ENCODE results near the gene ST3GAL3. TPM values are rescaled to one million over a fixed set of nuclear protein-coding genes. Genes with fewer than 3 reads are reported as not detected.

The ST3GAL3 gene
- total RNA-seq, 1 donor from 2014 or later, result 13.6 TPM

- H2AFZ ChIP-seq (replicated peaks), result no peak overlapping the region
- H3K9ac ChIP-seq, result no peak overlapping the region
- no peaks in the 10 kb centered on the region for H3K27me3 ChIP-seq
- H3K36me3 Mint-ChIP-seq, result peaks cover 7% of the 10 kb centered on the region
- no peak overlapping the region for H3K4me3 Mint-ChIP-seq
- H3K4me3 ChIP-seq, result no peak overlapping the region
- no peaks in the 10 kb centered on the region for H3K9me3 Mint-ChIP-seq
- peaks cover 2% of the 10 kb centered on the region for H3K27me3 Mint-ChIP-seq (ENCODE audit: insufficient read depth, low read depth)
- H3K4me1 Mint-ChIP-seq, result peaks cover 10% of the 10 kb centered on the region
- H3K27ac Mint-ChIP-seq, result no peak overlapping the region
- no peak overlapping the region for H3K4me2 ChIP-seq
- no peaks in the 10 kb centered on the region for H3K4me1 ChIP-seq
- H3K79me2 ChIP-seq (ENCODE audit: low read depth), result no peaks in the 10 kb centered on the region
- no peaks in the 10 kb centered on the region for H3K9me3 ChIP-seq (ENCODE audit: low read depth)
- no peak for TF ChIP-seq EZH2phosphoT487 (IDR thresholded peaks at IDR 0.05)
- TF ChIP-seq, protein P1, sequence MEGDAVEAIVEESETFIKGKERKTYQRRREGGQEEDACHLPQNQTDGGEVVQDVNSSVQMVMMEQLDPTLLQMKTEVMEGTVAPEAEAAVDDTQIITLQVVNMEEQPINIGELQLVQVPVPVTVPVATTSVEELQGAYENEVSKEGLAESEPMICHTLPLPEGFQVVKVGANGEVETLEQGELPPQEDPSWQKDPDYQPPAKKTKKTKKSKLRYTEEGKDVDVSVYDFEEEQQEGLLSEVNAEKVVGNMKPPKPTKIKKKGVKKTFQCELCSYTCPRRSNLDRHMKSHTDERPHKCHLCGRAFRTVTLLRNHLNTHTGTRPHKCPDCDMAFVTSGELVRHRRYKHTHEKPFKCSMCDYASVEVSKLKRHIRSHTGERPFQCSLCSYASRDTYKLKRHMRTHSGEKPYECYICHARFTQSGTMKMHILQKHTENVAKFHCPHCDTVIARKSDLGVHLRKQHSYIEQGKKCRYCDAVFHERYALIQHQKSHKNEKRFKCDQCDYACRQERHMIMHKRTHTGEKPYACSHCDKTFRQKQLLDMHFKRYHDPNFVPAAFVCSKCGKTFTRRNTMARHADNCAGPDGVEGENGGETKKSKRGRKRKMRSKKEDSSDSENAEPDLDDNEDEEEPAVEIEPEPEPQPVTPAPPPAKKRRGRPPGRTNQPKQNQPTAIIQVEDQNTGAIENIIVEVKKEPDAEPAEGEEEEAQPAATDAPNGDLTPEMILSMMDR (IDR thresholded peaks at IDR 0.05), result no peak
- TF ChIP-seq EZH2 (IDR thresholded peaks at IDR 0.05), result no peak
- H3K27ac ChIP-seq, result no peak overlapping the region
- H3F3A ChIP-seq (ENCODE audit: low read depth), result no peaks in the 10 kb centered on the region
- peaks cover 10% of the 10 kb centered on the region for H4K20me1 ChIP-seq (ENCODE audit: low read depth)
- no peak for DNase-seq (ENCODE audit: low spot score)
- no peaks in the 10 kb centered on the region for H3K36me3 ChIP-seq
These were observed 144.4 kb downstream of the ST3GAL3 start for GRCh38 chr1:43851561-43852338.

DNA sequence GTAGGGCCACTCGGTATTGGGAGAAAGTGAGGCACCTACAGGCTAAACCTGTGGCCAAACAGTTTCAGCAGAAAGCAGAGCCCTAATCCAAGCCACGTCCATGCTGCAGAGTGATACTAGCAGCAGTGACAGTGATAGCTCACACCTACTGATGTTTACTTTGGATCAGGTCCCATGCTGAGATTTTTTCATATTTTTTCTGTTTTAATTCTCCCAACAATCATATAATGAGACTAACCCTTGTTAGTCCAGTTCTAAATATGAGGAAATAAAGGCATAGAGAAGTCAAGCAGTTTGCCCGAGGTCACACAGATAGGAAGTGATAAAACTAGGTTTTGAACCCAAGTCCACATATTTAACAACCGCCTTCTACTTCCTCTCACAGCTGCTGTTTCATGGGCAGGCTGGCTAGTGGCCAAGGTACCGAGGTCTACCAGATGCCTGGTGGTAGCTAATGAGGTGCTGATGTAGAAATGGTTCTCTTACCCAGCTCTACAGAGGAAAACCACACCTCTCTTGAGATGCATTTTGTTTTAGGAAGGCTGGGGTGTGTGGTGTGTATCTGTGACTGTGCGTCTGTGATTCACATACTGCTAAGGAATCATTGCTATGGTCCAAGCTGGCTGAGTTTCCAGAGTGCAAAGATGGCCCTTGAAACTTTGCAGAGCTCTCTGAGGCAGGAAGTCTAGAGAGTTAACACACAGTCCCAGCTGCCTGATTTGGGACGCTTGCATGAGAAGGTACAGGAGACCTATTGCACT lies 146.0 kb downstream of the ST3GAL3 start:
- H3K4me1 Mint-ChIP-seq, result peaks cover 15% of the 10 kb centered on the region
- DNase-seq (ENCODE audit: low spot score), result no peak
- H3K4me3 ChIP-seq, result no peak overlapping the region
- H3K36me3 Mint-ChIP-seq, result peaks cover 11% of the 10 kb centered on the region
- peaks cover 15% of the 10 kb centered on the region for H4K20me1 ChIP-seq (ENCODE audit: low read depth)
- H3K4me3 Mint-ChIP-seq, result no peak overlapping the region
- no peaks in the 10 kb centered on the region for H3K9me3 Mint-ChIP-seq
- no peak for TF ChIP-seq EZH2phosphoT487 (IDR thresholded peaks at IDR 0.05)
- TF ChIP-seq EZH2 (IDR thresholded peaks at IDR 0.05), result no peak
- TF ChIP-seq, protein P1 (IDR thresholded peaks at IDR 0.05), result no peak
- no peak overlapping the region for H3K27ac ChIP-seq
- H3K9ac ChIP-seq, result no peak overlapping the region
- H2AFZ ChIP-seq (replicated peaks), result no peak overlapping the region
- H3K27me3 Mint-ChIP-seq (ENCODE audit: insufficient read depth, low read depth), result peaks cover 2% of the 10 kb centered on the region
- no peaks in the 10 kb centered on the region for H3K36me3 ChIP-seq
- H3K79me2 ChIP-seq (ENCODE audit: low read depth), result no peaks in the 10 kb centered on the region
- peaks cover 7% of the 10 kb centered on the region for H3F3A ChIP-seq (ENCODE audit: low read depth)
- peaks cover 5% of the 10 kb centered on the region for H3K4me1 ChIP-seq
- H3K27ac Mint-ChIP-seq, result no peak overlapping the region
- H3K4me2 ChIP-seq, result no peak overlapping the region
- H3K9me3 ChIP-seq (ENCODE audit: low read depth), result no peaks in the 10 kb centered on the region
- no peaks in the 10 kb centered on the region for H3K27me3 ChIP-seq

DNA sequence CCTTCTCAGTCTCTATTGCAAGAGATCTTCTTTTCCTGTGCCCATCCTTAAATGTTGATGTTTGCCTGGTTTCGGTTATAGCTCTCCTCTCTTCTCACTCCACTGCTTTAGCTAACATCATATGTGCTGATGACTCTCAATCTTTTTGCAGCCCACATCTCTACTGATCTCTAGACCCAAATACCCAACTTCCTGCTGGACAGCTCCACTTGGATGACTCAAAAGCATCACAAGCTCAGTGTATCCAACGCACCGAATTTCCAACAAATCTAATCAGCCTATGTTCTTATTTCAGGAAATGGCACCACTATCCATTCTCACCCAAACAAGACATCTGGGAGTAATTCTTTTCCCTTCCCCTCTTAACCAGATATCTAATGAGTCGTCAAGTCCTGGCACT lies 147.1 kb downstream of the ST3GAL3 start:
- Histone ChIP-seq H3K9me3 (ENCODE audit: low read depth) (no peaks in the 10 kb centered on the region), H3K36me3 (no peaks in the 10 kb centered on the region), H3K4me3 (no peak overlapping the region), H2AFZ (replicated peaks) (no peak overlapping the region), H3F3A (ENCODE audit: low read depth) (peaks cover 11% of the 10 kb centered on the region), H3K4me2 (no peak overlapping the region), H3K27me3 (no peaks in the 10 kb centered on the region), H4K20me1 (ENCODE audit: low read depth) (peaks cover 19% of the 10 kb centered on the region), H3K27ac (no peak overlapping the region), H3K79me2 (ENCODE audit: low read depth) (no peaks in the 10 kb centered on the region), H3K9ac (no peak overlapping the region), H3K4me1 (peaks cover 5% of the 10 kb centered on the region)
- peaks cover 2% of the 10 kb centered on the region for H3K27me3 Mint-ChIP-seq (ENCODE audit: insufficient read depth, low read depth)
- H3K27ac Mint-ChIP-seq, result no peak overlapping the region
- H3K4me1 Mint-ChIP-seq, result peaks cover 15% of the 10 kb centered on the region
- TF ChIP-seq EZH2phosphoT487 (IDR thresholded peaks at IDR 0.05), result no peak
- TF ChIP-seq EZH2 (IDR thresholded peaks at IDR 0.05), result no peak
- TF ChIP-seq, protein P1 (IDR thresholded peaks at IDR 0.05), result no peak
- peaks cover 11% of the 10 kb centered on the region for H3K36me3 Mint-ChIP-seq
- H3K9me3 Mint-ChIP-seq, result no peaks in the 10 kb centered on the region
- no peak for DNase-seq (ENCODE audit: low spot score)
- H3K4me3 Mint-ChIP-seq, result no peak overlapping the region
